Measurements from ENCODE around the gene USP10.

Gene USP10

DNA sequence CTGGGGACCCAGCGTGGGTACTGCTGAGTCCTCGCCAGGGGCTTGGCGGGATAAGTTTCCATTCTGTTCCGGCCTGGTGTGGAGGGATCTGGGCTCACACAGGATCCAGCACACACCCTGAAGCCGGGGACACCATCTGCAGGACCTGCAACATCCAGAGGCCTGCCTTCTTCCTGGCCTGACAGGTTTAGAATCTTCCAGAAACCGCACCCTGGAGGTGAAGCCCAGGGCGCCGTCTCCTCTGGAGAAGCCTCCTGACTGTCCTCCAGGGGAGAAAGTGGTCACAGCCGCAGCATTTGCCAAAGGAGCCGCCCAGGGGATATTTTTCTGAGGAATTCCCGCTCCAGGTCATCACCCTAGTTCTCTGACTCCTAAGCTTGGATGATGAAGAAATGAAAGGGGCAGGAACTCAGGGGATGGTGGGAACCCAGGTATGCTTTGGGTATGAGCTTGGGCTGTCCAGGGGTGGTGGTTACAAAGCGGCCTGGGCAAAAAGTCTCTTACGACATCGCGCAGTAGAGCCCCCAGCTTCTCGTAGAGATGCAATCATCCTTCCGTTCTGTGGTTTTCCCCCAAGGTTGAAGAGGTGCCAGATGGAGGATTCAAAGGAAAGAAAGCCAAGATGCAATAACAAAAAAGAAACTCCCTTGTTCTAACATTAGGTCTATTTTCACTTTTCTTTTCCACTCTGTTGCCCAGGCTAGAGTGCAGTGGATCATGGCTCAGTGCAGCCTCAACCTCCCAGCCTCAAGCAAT, 110.9 kb downstream of the USP10 start:
- DNase-seq, result no peak

DNA sequence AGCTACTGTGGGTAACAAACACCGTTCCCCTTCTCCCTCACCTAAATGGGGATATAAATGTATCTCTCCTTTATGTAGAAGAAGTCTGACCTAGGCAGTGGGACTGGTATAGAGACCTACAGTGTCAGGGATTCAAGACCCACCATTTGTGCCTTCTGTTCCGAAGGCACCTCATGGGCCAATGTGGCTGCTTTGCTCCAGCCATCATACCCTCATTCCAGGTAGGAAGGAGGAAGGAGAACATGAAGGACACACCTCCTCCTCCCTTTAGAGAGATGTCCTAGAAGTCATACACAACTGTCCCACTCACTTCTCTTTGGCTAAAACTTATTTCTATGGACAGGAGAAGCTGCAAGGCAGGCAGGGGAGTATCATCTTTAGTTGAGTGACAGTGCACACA, 111.7 kb downstream of the USP10 start:
- no peak for DNase-seq

DNA sequence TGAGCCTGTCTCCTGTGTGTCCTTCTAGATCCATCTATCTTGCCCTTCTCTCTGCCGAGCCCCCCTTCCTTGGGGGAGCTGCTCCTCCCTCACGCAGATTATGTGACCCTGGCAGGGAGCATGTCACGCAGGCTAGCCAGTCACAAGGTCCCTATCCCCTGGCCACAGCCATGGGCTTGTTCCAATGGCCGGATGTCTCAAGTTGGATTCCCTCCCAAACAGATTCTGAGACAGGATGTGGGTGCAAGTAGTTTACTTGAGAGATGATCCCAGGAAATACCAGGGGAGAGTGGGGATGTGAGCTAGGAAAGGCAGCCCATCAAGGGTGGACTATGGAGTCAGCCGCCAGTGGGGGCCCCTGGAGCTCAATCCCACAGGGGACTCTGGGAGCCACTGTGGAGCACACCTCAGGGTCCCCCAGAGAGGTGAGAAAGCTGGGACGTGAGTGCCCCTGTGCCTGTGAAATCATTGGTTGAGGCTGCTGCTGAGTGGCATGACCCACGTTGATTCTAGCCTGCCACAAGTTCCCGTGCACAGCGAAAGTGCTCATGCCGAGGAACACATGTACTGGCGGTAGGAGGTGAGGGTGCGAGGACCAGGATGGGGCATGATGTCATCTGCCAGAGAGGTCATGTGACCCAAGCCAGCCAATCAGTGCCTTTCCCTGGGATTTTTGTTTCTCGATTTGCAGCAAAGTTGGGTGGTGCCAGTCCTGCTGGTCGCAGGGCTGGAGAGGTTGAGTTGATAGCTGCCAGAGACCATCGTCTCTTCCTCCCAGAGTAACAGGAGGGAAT, 113.5 kb downstream of the USP10 start:
- DNase-seq, result no peak

DNA sequence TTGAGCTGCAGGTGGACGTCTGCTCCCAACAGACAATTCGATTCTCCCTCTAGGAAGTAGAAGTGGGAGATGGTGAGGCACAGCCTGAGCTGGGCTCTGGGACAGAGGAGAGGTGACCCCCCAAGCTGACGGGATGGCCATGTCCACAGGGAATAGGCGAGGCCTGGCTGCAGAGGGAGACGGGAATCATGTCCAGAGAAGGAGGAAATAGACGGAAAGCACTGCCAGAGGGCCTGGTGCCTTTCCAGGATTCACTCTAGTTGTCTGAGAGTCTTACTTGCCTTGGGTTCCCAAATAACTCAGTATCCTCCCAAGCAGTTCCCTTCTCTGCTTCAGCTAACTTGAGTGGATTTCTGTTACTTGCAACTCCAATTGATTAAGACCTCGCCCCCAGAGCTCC, 115.7 kb downstream of the USP10 start:
- DNase-seq, result no peak

DNA sequence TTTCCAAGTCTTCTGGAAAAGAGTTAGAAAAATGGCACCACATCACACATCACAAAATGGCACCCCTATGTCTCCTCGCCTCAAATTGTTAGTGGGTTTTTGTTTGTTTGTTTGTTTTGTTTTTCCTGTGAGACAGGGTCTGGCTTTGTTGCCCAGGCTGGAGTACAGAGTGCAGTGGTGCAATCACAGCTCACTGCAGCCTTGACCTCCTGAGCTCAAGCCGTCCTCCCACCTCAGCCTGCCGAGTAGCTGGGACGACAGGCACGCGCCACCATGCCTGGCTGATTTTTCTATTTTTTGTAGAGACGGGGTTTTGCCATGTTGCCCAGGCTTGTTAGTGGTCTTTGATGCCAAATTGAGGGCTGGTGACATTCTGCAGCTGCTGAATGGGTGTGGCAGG, 116.2 kb downstream of the USP10 start:
- DNase-seq, result no peak

DNA sequence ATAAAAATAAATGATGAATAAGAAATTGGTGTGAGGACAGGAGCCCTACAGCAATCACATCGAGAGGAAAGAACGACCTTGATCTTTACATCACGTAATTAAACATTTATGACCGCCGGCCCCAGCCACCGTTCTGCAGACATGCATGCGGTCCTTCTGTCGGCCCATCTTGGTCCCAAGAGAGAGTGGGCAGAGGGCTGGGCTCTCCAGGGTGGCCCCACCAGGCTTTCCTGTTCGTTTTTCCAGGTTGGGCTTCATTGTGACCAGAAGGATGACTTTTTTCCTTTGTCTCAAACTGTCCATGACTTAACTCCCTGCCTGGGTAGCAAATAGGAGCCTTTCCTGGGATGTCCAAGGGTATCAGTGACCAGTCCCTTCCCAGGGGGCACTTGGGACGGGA, 116.7 kb downstream of the USP10 start:
- DNase-seq, result no peak

DNA sequence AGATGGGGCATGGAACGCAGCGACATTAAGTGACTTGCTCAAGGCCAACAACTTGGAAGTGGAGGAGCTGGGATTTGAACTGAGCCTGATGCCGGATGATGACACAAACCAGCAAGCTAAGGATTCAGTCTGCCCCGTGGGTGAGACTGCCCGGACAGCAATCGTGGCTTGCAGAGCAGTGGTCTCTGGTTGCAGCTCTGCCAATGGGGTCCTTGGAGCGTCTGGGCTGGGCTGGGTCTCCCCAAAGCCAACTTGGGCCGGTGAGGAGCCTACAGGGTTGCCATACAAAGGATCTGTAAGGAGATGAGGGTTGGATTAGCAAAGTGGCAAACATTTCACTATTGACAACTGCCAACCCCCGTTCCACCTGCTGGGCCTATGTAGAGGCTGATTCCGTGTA, 117.4 kb downstream of the USP10 start:
- no peak for DNase-seq

DNA sequence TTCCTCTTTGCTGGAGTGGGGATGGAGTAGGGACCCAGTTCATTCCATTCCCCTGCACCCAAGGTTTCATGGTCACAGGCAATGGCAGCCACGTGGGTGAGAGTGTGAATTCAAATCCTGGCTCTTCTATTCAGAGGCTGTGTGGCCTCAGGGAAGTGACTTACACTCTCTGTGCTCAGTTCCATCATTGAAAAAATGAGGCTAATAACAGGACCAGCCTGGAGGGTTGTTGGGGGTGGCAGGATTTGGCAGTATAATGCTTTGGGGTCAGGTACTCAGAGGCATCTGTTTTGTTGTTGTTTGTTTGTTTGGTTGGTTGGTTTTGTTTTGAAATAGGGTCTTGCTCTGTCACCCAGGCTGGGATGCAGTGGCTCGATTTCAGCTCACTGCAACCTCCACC, 117.8 kb downstream of the USP10 start:
- no peak for DNase-seq

DNA sequence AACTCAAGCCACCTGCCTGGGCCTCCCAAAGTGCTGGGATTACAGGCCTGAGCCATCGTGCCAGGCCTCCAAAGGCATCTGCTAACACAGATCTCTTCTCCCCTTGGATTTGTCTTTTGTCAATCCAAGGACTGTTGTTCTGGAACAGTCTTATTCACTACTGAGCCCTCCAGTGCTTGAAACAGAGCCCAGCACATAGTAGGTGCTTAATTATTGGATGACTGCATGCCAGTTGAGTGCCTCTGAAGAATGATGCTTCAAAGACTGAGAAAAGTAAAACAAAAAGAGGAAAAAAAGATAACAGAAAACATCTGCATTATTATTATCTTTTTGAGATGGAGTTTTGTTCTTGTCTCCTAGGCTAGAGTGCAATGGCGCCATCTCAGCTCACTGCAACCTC, 118.3 kb downstream of the USP10 start:
- DNase-seq, result no peak

DNA sequence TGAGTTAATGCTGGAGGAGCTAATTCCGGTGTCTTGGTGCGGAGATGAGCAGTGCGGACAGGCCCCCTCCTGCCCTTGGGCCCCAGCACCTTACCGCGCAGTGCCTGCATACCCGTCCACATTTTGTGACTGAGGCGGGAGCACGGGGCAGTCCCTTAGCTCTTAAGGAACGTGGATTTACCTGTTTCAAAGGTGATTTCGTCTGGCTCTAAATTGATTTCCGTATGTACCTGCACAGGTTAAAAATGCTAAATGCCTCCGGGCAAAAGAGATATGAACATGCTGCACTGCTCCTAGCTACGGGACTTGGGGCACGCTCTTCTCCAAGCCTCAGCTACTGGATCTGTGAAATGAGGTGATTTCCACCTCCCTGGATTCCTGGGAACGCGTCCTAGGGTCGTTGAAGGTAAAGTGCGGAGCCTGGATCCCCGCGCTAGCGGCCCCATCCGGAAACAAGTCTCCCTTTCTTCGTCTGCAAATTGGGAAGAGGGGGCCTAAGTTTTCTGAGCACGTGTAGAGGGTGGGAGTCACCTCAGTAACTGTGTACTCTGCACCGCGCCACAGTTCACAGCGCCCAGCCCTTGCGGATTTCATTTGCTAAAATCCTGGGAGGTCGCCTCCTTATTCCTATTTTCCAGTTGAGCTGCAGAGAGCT, 119.3 kb downstream of the USP10 start:
- no peak for DNase-seq

DNA sequence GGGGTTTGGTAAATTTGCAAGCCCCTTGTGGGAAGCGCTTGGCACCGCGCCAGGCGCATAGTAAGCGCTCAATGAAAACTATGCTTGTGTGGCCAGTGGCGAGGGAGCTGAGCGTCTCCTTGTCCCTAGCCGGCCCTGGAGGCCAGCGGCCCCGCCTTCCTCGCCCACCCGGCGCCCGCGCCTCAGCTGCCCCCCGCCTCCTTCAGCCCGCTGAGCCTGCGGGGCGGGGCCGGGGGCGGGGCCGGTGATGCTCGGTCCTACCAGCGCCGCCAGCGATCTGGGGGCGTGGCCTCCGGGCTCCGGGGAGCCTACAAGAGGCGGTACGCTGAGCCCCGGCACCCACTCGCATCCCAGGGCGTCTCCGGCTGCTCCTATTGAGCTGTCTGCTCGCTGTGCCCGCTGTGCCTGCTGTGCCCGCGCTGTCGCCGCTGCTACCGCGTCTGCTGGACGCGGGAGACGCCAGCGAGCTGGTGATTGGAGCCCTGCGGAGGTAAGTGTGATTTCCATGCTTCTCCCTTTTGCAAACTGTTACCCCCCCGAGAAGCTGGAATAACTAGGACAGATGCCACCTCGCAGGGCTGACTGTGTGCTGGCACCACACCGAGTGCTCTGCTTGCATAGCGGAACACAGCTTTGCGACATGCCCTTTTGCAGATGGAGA, 120.0 kb downstream of the USP10 start, which contains the start of gene CRISPLD2:
CRISPLD2 (plus strand) TSS at position 342 of the 661 bp plus-strand sequence. CDS start 18,511 bp downstream, outside the sequence.
- DNase-seq, result no peak

DNA sequence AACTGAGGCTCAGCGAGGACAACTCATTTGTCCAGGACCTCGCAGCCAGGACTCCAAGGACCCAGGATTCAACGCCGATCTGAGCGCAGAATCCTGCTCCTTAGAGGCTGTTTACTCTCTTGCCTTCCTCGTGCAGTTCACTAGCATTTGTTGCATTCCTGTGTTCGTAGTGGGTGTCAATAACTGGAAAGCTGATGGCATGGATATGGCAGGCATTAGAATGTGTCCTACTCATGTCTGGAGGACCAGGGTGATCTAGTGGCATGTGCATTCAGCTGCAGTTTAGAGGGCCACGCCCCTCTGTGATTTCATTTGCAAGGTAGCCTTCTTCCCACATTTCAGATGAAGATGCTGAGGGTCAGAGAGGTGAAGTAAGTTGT, 120.5 kb downstream of the USP10 start:
- DNase-seq, result no peak

DNA sequence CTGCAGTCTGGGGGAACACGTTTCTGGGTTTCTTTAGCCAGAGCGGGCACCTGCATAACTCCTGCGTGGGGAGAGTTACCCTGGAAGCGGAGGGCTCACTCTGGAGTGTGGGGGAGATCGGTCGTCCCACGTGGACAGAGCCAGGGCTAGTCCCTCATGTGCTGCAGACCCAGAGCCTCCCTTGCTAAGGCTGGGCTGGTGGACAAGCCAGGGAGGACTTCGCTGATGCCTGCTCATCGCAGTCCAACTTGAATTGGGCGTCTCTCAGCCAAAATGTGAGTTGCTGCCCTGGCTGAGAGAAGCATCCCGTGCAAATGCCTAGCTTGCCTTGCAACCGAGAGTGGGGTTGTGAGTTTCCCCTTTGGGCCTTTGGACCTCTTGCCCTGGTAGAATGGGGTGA, 121.0 kb downstream of the USP10 start:
- DNase-seq, result no peak

DNA sequence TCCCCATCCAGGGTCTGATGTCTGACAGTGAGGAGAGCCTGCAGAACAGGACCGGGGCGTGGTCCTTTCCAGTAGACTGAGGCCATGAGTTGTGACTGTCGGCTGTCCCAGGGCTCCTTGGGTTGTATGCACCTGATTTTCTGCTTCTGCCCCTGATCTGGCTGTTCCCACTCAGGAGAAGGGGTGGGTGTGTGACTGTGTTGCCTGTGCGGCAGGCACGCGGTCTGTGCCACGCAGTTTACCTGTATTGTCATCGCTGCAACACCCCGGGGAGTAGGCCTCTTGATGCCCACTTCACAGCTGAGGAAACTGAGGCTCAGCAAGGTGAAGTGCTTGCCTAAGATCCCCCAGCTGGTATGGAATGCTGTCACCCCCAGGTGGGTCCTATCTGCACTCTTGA, 121.4 kb downstream of the USP10 start:
- no peak for DNase-seq

DNA sequence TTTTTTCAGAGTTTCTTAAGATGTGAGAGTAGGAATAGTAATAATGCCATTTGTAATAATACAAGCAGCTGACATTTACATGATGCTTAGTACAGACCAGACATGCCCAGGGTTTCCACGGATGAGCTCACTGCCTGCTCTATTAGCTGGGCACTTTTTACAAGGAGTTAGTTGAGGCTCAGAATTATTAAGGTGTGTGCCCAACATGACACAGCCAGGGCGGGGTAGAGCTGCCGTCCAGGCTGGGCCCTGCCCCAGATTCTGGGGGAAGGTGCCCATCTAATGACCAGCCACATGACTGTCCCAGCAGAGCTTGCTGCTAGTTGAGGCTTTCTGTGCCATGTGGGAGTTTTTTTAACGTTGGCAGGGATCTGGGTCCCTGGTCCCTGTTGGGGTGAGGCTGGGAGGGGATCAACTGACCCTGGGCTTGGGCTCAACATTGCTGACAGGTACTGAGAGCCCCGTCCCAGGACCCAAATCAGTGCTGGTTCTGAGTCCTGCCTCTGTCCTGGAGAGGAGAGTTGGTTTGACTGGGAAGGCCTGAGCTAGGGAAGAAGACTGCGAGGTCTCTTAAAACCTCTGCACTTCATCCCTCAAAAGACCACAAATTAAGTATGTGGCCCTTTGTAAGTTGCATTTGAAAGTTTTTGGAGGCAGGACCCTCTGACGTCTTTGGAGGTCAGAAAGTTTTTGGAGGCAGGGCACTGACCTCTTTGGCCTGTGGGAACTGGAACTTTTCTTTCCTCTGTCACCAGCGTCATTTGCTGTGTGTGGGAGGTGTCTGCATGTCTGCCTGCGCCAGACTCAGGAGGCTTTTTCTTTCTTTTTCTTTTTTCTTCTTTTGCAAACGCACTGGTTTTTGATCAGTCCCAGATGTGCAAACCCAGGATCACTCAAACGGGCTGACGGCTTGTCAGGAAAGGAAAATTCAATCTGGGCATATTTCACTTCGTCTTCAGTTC, 122.2 kb downstream of the USP10 start:
- DNase-seq, result no peak

DNA sequence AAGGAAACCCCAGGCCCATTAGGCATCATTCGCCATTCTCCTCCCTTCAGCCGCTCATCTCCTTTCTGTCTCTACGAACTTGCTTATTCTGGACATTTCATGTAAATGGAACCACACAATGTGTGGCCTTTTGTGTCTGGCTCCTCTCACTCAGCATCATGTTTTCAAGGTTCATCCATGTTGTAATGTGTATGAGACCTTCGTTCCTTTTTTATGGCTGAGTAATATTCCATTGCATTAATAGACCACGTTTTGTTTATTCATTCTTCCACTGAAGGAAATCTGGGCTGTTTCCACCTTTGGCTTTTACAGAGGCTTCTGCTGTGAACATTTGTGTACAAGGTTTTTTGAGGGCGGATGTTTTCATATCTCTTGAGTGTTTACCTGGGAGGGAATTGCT, 123.2 kb downstream of the USP10 start:
- DNase-seq, result no peak

DNA sequence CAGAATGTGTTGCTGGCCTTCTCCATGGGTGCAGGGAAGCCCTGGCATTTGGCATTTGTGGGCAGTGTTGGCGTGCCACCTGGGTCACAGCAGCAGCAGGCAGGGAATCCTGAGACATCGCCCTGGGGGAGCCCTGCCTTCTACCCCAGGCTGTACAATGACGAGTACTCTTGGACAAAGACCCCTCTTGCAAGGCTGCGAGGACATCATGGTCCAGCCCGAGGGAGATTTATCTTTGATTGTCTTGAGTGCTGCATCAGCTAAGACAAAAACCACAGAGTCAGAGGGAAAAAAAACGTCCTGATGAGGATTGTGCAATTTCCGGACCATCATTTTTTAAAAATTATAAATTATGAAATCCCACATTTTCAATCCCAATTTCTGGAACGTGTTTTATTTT, 123.7 kb downstream of the USP10 start:
- DNase-seq, result no peak

DNA sequence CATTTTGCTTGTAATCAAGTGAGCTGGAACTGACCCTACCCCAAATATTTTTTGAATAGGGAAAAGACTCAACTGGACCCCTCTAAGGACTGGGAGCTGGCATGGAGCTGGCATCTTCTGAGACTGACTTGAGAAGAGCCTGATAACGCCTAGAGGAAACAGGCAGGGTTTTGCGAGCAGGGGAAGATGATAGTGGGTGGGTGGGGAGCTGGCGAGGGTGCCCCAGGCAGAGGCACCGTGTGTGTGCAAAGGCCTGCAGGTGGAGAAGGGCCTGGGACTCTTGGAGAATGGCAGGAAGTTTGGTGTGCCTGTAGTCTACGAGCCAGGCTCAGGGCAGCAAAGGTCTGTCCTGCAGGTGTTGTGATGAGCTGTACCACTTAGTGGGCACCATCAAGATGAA, 124.1 kb downstream of the USP10 start:
- no peak for DNase-seq

DNA sequence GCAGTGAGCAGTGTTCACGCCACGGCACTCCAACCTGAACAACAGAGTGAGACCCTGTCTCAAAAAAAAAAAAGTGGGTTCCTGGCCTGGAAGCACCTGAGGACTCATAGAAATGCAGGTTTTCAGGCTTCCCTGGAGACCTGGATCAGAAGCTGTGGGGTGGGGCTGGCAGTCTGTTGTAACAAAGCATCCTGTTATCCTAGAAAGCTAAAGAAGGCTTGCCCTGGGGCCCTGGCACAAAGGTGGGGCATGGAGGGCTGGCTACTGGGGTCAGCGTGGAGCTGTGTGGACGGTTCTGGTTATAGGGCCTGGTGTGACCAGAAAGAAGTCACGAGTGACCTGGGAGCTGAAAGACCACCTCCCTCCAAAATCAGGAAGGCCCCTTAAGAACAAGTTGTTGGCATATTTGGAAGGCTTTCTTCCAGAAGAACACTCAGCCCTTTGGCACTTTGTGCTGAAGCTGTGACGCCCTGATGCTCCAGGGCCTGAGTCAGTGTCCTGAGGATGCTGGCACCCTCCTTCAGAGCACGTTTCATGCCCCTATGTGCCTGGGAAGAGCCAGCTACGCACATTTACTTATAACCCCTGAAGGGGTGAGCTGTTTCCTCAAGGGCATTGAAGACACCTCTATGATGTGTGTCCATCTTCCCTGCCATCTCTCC, 126.2 kb downstream of the USP10 start:
- DNase-seq, result no peak

DNA sequence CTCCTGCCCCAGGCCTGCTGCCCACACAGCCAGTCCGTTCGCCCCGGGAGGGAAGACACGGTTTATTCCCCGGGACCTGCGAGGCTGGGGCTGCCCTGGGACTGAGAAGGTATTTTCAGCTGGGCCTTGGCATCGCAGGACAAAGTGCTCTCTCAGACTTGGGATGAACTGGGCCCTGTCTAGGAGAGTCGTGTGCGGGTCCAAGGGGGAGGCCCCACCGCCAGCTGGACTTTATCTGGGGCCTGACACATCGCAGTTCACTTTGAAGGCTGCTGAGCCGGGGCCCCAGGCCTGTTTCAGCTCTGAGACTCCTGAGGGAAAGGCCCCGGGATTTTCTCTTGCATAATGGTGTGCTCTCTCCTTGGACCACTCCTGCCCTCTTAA, 126.8 kb downstream of the USP10 start:
- no peak for DNase-seq

DNA sequence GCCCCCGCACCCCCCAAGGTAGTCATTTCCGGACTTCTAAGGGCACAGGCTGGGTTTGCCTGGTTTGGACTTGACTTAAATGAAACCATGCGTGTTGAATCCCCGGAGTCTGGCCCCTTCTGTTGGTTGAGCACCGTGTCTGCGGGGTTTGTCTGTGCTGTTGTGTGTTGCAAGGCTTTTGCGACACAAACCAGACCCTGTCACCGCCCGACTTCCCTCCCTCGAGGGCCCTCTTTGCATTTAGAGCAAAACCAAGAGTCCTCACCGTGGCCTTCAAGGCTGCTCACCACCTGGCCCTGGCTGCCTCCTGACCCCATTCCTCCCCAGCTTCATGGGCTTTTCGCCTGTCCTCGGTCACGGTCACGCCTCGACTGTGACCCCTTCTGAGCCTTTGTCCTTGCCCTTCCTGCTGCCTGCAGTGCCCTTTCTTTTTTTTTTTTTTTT, 127.4 kb downstream of the USP10 start:
- DNase-seq, result no peak

DNA sequence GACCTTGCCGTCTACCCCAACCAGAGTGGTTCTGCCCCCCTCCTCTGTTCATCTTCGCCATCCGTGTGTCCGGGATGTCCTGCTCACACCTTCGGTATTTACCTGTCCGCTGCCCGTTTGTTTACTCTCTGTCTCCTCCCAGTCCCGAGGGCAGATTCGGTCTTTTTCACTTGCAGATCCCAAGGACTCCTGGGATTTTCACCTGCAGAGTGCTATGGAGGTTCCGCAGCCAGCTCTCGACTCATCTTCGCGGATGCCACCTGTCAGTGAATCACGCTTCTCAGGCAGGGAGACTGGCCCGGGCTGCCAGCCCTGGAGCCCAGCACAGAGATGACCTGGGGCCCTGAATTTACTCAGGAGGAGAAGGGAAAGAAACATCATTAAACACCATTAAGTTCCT, 128.1 kb downstream of the USP10 start:
- no peak for DNase-seq
